SKM-1 (cell line): ENCODE results near the gene NAV2.

Experiments used
- DNase-seq: peaks from one replicate; lab custom pipeline; 2025; ENCODE audit not compliant: unreplicated experiment; lab: John Stamatoyannopoulos, UW

The NAV2 gene

GRCh38 chr11:19827399-19828135 is 114.9 kb downstream of the NAV2 start:
- no peak for DNase-seq

- DNase-seq, result no peak
Observed at GRCh38 chr11:19828382-19829108, 115.9 kb downstream of the NAV2 start.

GRCh38 chr11:19829109-19829837 is 116.6 kb downstream of the NAV2 start:
- DNase-seq, result no peak

- DNase-seq, result no peak
Observed at GRCh38 chr11:19832086-19832750, 119.6 kb downstream of the NAV2 start.

DNA sequence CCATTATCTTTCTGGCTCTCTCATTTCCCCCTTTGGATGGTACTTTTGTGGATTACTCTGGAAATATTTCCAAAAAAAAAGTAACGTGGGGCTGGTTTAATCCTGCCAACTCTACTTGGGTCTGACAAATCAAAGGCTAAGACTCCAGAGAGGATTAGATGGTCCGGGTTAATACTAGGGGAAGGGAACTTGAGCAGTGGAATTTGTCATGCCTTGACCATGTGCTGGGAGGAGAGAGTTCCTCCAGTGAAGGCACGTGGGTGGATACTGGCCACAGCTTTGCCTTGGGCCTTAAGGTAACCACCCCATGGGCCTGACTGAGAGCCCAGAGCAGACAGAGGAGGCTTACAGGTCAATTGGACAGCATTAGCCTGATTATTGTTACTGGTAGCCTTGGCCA is 120.3 kb downstream of the NAV2 start:
- DNase-seq, result no peak

- no peak for DNase-seq
Observed at GRCh38 chr11:19834771-19835170, 122.1 kb downstream of the NAV2 start.

- DNase-seq, result no peak
Observed at GRCh38 chr11:19836666-19837065, 124.0 kb downstream of the NAV2 start.

DNA sequence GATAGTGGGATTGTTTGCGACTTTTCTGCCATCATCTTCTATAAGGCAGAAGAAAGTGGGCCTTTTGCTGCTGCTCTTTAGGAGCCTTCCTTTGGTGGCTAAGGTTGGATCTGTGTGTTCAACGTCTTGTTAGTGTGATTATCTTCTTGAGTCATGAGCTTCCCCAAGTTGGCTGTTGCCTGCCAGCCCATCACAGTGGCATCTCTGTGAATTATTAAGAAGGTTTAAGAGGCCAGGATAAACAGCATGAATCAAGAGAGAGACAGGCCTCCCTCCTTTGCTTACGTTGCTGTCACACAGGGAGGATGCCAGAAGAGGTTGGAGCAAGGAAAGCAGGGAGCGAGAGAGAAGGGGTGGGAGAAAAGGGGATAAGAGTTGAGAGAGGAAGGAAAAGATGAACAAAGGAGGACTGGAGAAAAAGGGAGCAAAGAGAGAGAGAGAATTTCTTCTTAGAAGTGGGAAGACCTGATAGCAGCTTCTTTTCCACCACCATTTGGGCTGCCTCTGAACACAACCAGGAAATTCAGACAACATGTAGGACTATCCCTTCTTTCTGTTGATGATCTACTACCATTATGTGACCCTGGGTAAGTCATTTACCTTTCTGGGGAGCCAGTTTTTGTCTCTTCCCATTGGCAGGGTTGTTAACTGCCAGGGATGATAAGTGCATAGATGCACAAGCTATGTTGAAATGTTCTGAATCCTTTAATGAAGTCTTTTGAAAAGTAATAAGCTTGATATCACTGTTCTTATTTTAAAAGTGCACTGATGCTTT is 126.5 kb downstream of the NAV2 start:
- no peak for DNase-seq

- no peak for DNase-seq
Observed at GRCh38 chr11:19840961-19841360, 128.3 kb downstream of the NAV2 start.

DNA sequence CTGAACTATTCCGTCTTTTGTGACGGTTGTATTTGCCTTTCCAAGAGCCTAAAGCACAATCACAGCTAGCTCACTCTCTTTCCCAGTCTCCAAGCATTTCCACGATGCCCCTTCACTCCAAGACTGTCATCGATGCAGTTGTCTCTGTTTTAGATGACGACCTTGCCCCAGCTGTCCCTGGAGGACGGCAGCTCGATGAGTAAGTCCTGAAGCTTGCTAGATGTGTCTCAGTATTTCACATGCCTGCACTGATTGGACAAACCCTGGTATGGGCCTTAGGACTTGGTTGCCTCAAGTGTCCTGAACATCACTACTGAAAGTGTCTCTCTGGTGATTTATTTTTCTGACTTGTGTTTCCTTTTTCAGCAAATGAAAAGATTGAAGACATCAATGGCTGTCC is 129.9 kb downstream of the NAV2 start:
- DNase-seq, result no peak

DNA sequence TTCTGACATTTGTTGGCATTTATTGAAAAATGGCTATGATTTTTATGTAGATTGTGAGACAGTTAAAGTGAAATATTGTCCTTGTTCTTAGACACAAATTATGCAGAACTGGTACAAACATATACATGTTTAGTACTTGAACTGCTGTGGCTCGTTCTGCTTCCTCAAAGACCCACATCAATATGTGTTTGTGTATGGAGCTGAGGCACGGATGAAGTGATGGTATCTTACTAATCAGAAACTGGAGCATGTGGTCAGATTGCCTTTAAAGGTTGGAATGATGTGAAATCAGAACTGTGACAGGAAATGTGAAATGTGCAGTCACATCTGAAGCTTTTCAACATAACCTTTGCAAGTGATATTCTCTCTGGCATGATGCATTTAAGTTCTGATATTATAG is 130.4 kb downstream of the NAV2 start:
- DNase-seq, result no peak

GRCh38 chr11:19844012-19844411 is 131.4 kb downstream of the NAV2 start:
- no peak for DNase-seq

DNA sequence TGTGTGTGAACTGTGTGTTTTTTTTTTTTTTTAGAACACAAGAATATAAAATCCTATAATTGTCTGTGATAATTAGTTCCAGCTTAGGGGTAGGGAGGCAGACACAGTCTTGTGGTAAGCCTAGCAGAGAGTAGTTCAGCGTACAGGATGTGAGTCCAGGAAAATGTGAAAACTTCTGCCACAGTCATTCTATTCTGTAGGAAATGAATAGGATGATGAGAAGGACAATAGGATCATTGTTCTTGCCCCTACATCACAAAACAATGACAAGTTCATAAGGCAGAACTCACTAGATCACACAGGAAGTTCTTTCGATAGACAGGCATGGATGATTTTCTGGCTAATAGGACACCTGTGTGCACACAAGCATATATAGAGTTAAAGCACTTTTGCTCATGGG is 132.2 kb downstream of the NAV2 start:
- no peak for DNase-seq

GRCh38 chr11:19845626-19846025 is 133.0 kb downstream of the NAV2 start:
- DNase-seq, result no peak

- no peak for DNase-seq
Observed at GRCh38 chr11:19846654-19847305, 134.1 kb downstream of the NAV2 start.

DNA sequence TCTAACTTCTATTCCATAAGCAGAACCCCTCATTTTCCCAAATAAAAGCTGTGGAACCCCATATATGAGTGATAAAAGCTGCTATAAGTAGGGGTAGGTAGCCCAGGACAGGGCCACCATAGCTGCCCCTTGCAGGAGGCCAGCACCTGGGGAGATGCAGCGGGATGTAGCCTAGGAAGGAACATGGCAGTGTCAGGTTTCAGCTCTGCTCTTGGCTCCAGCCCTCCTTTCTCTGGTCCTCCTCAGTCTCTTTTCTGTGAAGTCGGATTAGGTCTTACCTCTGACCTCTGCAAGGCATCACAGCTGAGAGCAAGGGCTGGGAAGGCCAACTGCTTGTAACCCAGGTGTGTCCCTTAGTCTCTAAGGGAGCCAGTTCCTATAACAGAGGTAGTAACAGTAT is 135.6 kb downstream of the NAV2 start:
- DNase-seq, result no peak

- DNase-seq, result no peak
Observed at GRCh38 chr11:19849107-19849789, 136.6 kb downstream of the NAV2 start.

DNA sequence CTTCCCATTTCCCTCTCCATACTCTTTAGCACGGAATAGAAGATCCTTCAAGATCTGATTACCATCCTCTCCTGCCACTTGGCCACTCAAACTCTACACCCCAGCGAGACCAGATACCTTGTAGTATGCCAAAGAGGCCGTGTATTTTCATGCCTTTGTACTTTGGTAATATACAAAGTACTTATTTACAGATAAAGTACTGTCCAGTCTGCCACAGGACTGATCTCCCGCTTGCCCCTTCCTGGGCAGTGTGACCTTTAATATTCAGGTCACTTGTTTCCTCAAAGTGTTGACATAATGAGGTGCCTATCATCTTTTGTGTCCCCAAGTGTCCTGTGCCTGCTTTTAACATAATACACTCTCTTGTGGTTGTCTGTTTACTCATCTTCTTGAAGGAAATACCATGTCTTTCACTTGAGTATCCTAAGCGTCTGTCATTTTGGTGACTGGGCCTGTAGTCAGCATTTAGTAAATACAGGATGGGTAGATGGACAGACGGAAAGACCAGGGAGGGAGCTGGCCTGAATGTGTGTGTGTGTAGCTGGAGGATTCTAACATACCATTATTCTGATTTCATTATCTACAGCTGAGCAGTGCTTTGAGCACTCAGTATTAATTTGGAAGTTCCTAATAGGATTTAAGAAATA is 137.4 kb downstream of the NAV2 start:
- DNase-seq, result no peak

- DNase-seq, result no peak
Observed at GRCh38 chr11:19852288-19852687, 139.7 kb downstream of the NAV2 start.
